Endothelial cell of umbilical vein (primary cell): ENCODE results near the gene GPR83. TPM values are rescaled to one million over a fixed set of nuclear protein-coding genes. Genes with fewer than 3 reads are reported as not detected.

Experiments
- BruUV-seq: library from RNA; stranded (reverse); fragments of 400-500 nt; replicated peaks from 2 replicates; lab custom pipeline; 2021; lab: Mats Ljungman, UMichigan
- CTCF ChIA-PET: fragments of 300-600, 350-600 bp; sonication (Branson Sonifier 250); formaldehyde crosslinking; loops from one replicate; lab custom pipeline; 2021; ENCODE audit warnings: antibody characterized with exemption, inconsistent platforms; lab: Charles Lee
- POLR2A ChIA-PET: fragments of 300-600, 350-600 bp; sonication (Branson Sonifier 250); formaldehyde crosslinking; loops from one replicate; lab custom pipeline; 2021; ENCODE audit warnings: antibody characterized with exemption, inconsistent platforms; lab: Charles Lee
- DNase-seq: peaks from one replicate; pipeline ENCODE4 v3.0.0-alpha.2; 2011; ENCODE audit warnings: low read depth, low spot score
- FAIRE-seq: peaks from 2 replicates; lab custom pipeline; 2011; peaks lifted over from hg19 to GRCh38; lab: Jason Lieb, UNC
- H2AFZ ChIP-seq: 2 replicates; pipeline ENCODE4 v1.6.0; 2012; ENCODE audit warnings: low read depth, low read length, control low read depth, inconsistent platforms
- H3K27ac ChIP-seq: 2 replicates; pipeline ENCODE4 v1.5.1; 2011; ENCODE audit warnings: low read depth, mild to moderate bottlenecking, control low read depth, low read length, moderate library complexity; ENCODE audit not compliant: insufficient read depth
- H3K27me3 ChIP-seq, 2 experiments: 2 replicates each; pipeline versions ENCODE4 v1.6.0 to v1.6.1; 2011; ENCODE audit warnings: low read length in 2 of 2, mixed read lengths in 1 of 2; ENCODE audit not compliant: control insufficient read depth in 2 of 2, insufficient read depth in 2 of 2
- H3K36me3 ChIP-seq, 2 experiments: 2 replicates in 1 of 2; 3 replicates in 1 of 2; pipeline ENCODE4 v1.5.1; 2011; ENCODE audit warnings: low read length in 2 of 2, mild to moderate bottlenecking in 1 of 2, moderate library complexity in 1 of 2; ENCODE audit not compliant: control insufficient read depth in 2 of 2, insufficient read depth in 2 of 2; ENCODE audit errors: extremely low read depth in 1 of 2
- H3K4me1 ChIP-seq: 3 replicates; pipeline ENCODE4 v1.5.1; 2011; ENCODE audit warnings: mild to moderate bottlenecking, low read length; ENCODE audit not compliant: control insufficient read depth, insufficient read depth; ENCODE audit errors: extremely low read depth
- H3K4me2 ChIP-seq: 2 replicates; pipeline ENCODE4 v1.6.1; 2011; ENCODE audit warnings: low read length, control low read depth, mixed read lengths; ENCODE audit not compliant: insufficient read depth
- H3K4me3 ChIP-seq, 3 experiments: fragments of 200-600 bp in 1 of 3; sonication (generic), shearing (Covaris generic) in 1 of 3; replicated peaks in 1 of 3; 2 replicates each; pipeline ENCODE4 v1.5.1; 2011 to 2016; ENCODE audit warnings: control low read depth in 3 of 3, low read length in 3 of 3, mild to moderate bottlenecking in 2 of 3, inconsistent platforms in 1 of 3, low read depth in 1 of 3, moderate library complexity in 1 of 3; ENCODE audit not compliant: insufficient read depth in 1 of 3
- H3K79me2 ChIP-seq: 2 replicates; pipeline ENCODE4 v1.6.0; 2012; ENCODE audit warnings: low read length, inconsistent platforms; ENCODE audit not compliant: control insufficient read depth, insufficient read depth
- H3K9ac ChIP-seq: replicated peaks from 2 replicates; pipeline ENCODE3; 2011; ENCODE audit warnings: low read length, control low read depth; ENCODE audit not compliant: insufficient read depth; ENCODE audit errors: extremely low read depth
- H3K9me1 ChIP-seq: replicated peaks from 3 replicates; pipeline ENCODE4 v1.6.0; 2011; ENCODE audit warnings: mild to moderate bottlenecking, low read length; ENCODE audit not compliant: control insufficient read depth, insufficient read depth; ENCODE audit errors: extremely low read depth
- H3K9me3 ChIP-seq: replicated peaks from 2 replicates; pipeline ENCODE4 v1.5.1; 2012; ENCODE audit warnings: low read length, inconsistent platforms; ENCODE audit not compliant: control insufficient read depth, insufficient read depth
- H4K20me1 ChIP-seq: replicated peaks from 2 replicates; pipeline ENCODE3; 2011; ENCODE audit warnings: mild to moderate bottlenecking, low read length; ENCODE audit not compliant: control insufficient read depth, insufficient read depth; ENCODE audit errors: extremely low read depth
- CTCF ChIP-seq, 2 donors: IDR thresholded peaks; 1 replicate in 1 of 2; 2 replicates in 1 of 2; pipeline ENCODE4 v1.5.1; 2011; ENCODE audit warnings: low read length in 2 of 2, mild to moderate bottlenecking in 2 of 2, moderate library complexity in 2 of 2, control low read depth in 1 of 2, inconsistent platforms in 1 of 2, low read depth in 1 of 2; ENCODE audit not compliant: insufficient read depth in 1 of 2; ENCODE audit errors: extremely low read depth in 1 of 2
- EZH2 ChIP-seq: IDR thresholded peaks from 2 replicates; pipeline ENCODE4 v1.6.1; 2012; ENCODE audit warnings: borderline replicate concordance, low read depth, mild to moderate bottlenecking, moderate library complexity, low read length, inconsistent platforms; ENCODE audit not compliant: severe bottlenecking
- FOS ChIP-seq: IDR thresholded peaks from 2 replicates; pipeline ENCODE4 v1.6.1; 2011; ENCODE audit warnings: mild to moderate bottlenecking, low read length, moderate library complexity, borderline replicate concordance; ENCODE audit not compliant: insufficient read depth
- GATA2 ChIP-seq: IDR thresholded peaks from 2 replicates; pipeline ENCODE4 v1.7.0; 2011; ENCODE audit warnings: low read depth, mild to moderate bottlenecking, moderate library complexity, mixed read lengths, low read length; ENCODE audit not compliant: insufficient read length, insufficient read depth
- JUN ChIP-seq: IDR thresholded peaks from 2 replicates; pipeline ENCODE4 v1.6.1; 2011; ENCODE audit warnings: borderline replicate concordance, low read depth; ENCODE audit not compliant: insufficient read length, insufficient read depth
- MAX ChIP-seq: IDR thresholded peaks from 2 replicates; pipeline ENCODE4 v1.6.1; 2011; ENCODE audit not compliant: insufficient read depth, insufficient read length
- MYC ChIP-seq: IDR thresholded peaks from one replicate; pipeline ENCODE4 v1.6.1; 2011; ENCODE audit warnings: mild to moderate bottlenecking, low read depth, low read length
- POLR2A ChIP-seq: IDR thresholded peaks from 2 replicates; pipeline ENCODE4 v1.6.1; 2012; ENCODE audit warnings: low read depth, mild to moderate bottlenecking, control low read depth, low read length
- POLR2AphosphoS5 ChIP-seq: IDR thresholded peaks from 2 replicates; pipeline ENCODE4 v1.6.1; 2012; ENCODE audit warnings: low read depth, mild to moderate bottlenecking, control low read depth, low read length, moderate library complexity; ENCODE audit not compliant: insufficient read depth
- dilution Hi-C: fragments of 300-500 bp; cut with MboI; formaldehyde crosslinking; loops from one replicate; pipeline ENCODE4 v1.15.0; 2019; ENCODE audit warnings: low sequenced_read_pairs; ENCODE audit not compliant: extremely low pct_ligation_motif_present
- intact Hi-C: fragments of 100-400 bp; cut with micrococcal nuclease; formaldehyde crosslinking; loops from one replicate; pipeline ENCODE4 v1.10.0; 2022
- polyA plus RNA-seq, 4 experiments: library from polyadenylated mRNA; depleted of rRNA in 3 of 4; stranded (reverse) in 3 of 4; unstranded in 1 of 4; fragments of >200 nt; gene quantifications; 2 replicates each; pipeline versions ENCODE4 v1.2.1 to v1.2.3, GENCODE V29; 2011 to 2012; ENCODE audit warnings: missing spikeins in 1 of 4
- total RNA-seq: library from RNA; stranded (reverse); gene quantifications from 2 replicates; pipeline ENCODE4 v1.2.3, GENCODE V29; 2021

GPR83 gene
- total and polyA plus RNA-seq, 2 donors (not counting 3 experiments of a cell fraction or from before 2014, with no cell fraction given): 0.07 TPM; not detected in 1

GRCh38 chr11:94449437-94449836 is 48.2 kb upstream of the GPR83 start:
- Histone ChIP-seq H3K4me3 (no peak overlapping the region), H3K9ac (no peak overlapping the region), H3K27ac (no peak overlapping the region), H3K4me1 (no peaks in the 10 kb centered on the region), H3K36me3 (peaks cover 0 to 4% of the 10 kb centered on the region in 2 experiments), H3K9me1 (no peaks in the 10 kb centered on the region), H4K20me1 (no peaks in the 10 kb centered on the region), H3K79me2 (no peaks in the 10 kb centered on the region), H3K9me3 (no peaks in the 10 kb centered on the region), H3K4me2 (no peak overlapping the region), H2AFZ (no peak overlapping the region), H3K27me3 (no peaks in the 10 kb centered on the region)
- dilution Hi-C loops (no loop called here), intact Hi-C loops (no loop called here)
- ChIA-PET POLR2A (no interaction called here), CTCF (interaction anchor here (2.1 to 2.4 kb wide), 2 partner anchors 32 to 554 kb away, joined by 7 to 8 read pairs; no protein-coding TSS in a partner anchor)
- peak; percentile 35 for TF ChIP-seq JUN
- no peak for TF ChIP-seq CTCF (IDR thresholded peaks at IDR 0.05; ENCODE audit: extremely low read depth in 1 of 2, insufficient read depth in 1 of 2, low read depth in 1 of 2, low read length in 2 of 2)
- peak; percentile 38 for DNase-seq
- BruUV-seq: no TSS peak
- FAIRE-seq: no peak

GRCh38 chr11:94449029-94449428 is 47.8 kb upstream of the GPR83 start:
- TF ChIP-seq EZH2: no peak
- no peak for TF ChIP-seq JUN
- TF ChIP-seq MAX: no peak
- no peak for TF ChIP-seq CTCF (IDR thresholded peaks at IDR 0.05; ENCODE audit: extremely low read depth in 1 of 2, insufficient read depth in 1 of 2, low read depth in 1 of 2, low read length in 2 of 2)
- no peak for TF ChIP-seq FOS
- no peak for TF ChIP-seq GATA2
- no peak for TF ChIP-seq POLR2A
- TF ChIP-seq MYC: no peak
- TF ChIP-seq POLR2AphosphoS5: no peak
- Histone ChIP-seq H4K20me1 (no peaks in the 10 kb centered on the region), H3K9me3 (no peaks in the 10 kb centered on the region), H3K27ac (no peak overlapping the region), H3K27me3 (no peaks in the 10 kb centered on the region), H3K4me3 (no peak overlapping the region), H3K79me2 (no peaks in the 10 kb centered on the region), H3K4me1 (no peaks in the 10 kb centered on the region), H2AFZ (no peak overlapping the region), H3K36me3 (peaks cover 0 to 4% of the 10 kb centered on the region in 2 experiments), H3K9ac (no peak overlapping the region), H3K9me1 (no peaks in the 10 kb centered on the region), H3K4me2 (no peak overlapping the region)
- dilution Hi-C loops (no loop called here), intact Hi-C loops (no loop called here)
- POLR2A ChIA-PET: no interaction called here
- TSS peak; percentile 37 for BruUV-seq
- CTCF ChIA-PET: interaction anchor here (2.1 to 2.4 kb wide), 2 partner anchors 32 to 554 kb away, joined by 7 to 8 read pairs; no protein-coding TSS in a partner anchor
- DNase-seq (no peak), FAIRE-seq (no peak)
